GM10847 (cell line): Measurements from ENCODE around the gene UNC5A.

Source experiments
- POLR2A ChIP-seq: IDR thresholded peaks from 2 replicates; pipeline ENCODE4 v1.6.1; 2011; ENCODE audit not compliant: insufficient read length; ENCODE audit errors: extremely low read depth

The UNC5A gene

DNA sequence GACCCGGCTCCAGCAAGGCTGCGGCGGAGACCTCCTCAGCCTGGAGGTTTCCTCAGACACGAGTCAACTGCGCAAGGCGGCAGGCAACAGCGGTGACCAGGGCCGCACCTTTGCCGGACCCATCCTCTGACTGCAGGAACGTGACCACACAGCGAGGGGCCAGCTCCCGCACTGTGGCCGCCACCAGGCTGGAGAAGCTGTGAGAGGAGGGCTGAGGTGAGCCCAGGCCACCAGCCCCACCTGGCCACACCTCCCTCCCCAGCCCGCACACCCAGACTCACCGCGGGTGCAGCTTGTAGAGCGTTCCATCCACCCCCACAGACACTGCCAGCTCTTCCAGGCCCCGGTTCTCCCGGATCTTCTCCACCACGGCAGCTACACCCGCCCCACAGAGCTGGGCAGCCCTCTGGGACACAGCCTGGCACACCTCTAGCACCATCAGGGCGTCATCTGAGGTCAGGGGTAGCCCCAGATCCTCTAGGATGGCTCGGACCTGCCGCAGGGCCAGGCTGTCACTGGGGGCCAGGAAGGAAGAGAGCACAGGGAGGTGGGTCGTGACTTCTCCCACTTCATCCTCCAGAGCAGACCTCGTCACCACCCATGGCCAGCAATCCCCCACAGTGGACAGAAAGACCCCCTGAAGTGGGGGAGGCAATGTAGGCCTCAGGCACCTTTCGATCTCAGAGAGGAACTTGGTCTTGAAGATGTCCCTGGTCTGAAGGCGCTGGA lies 70.8 kb downstream of the UNC5A start:
- no peak for TF ChIP-seq POLR2A

DNA sequence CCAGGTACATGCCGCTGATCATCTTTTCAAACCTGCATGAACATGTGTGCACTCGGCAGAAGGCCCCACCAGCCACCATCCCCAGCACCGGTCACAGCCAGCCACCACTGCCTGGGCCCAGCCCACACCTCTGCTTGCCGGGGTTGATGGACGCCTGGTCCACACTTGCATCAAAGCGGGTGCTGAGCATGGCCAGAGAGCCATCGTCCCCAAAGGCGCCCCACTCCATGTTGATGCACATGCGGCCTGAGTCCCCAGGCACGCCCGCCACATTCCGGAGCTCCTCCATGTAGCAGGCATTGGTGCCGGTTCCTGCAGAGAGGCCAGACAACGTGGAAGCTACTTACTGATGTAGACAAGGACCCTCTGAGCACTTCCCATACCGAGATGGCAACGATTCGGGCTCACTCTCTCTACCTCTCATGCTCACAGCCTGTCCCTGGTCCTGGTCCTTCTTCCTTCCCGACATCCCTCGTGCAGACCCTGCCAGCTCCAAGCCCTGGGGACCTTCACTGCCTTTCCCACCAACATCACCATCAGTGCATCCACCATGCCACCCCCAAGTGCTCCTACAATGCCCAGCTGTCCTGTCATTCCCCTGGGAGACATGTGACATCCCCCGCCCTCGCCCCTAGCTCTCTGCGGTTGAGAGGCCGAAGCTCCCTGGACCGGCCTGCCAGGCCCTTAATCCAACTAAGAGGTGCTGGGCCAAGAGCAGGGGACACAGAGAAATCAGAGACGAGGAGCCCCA lies 71.6 kb downstream of the UNC5A start:
- TF ChIP-seq POLR2A, result no peak

DNA sequence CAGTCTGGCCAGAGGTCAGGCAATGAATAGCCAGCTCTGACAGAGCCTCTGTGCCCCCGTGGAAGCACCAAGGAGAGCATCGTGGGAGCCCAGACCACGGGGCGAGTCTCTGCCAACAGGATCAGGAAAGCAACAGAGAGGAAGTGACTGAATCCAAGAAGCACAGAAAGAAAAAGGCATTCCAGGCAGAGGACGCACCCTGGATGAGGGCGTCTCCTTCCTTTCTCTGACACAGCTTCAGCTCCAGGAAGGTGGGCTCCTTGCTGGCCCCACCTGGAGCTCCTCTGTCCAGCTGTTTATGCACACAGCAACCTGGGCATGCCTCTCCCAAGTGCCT lies 72.2 kb downstream of the UNC5A start:
- no peak for TF ChIP-seq POLR2A

GRCh38 chr5:176883700-176884570 lies 73.6 kb downstream of the UNC5A start:
- TF ChIP-seq POLR2A, result no peak

GRCh38 chr5:176884571-176884890 lies 74.2 kb downstream of the UNC5A start:
- no peak for TF ChIP-seq POLR2A

DNA sequence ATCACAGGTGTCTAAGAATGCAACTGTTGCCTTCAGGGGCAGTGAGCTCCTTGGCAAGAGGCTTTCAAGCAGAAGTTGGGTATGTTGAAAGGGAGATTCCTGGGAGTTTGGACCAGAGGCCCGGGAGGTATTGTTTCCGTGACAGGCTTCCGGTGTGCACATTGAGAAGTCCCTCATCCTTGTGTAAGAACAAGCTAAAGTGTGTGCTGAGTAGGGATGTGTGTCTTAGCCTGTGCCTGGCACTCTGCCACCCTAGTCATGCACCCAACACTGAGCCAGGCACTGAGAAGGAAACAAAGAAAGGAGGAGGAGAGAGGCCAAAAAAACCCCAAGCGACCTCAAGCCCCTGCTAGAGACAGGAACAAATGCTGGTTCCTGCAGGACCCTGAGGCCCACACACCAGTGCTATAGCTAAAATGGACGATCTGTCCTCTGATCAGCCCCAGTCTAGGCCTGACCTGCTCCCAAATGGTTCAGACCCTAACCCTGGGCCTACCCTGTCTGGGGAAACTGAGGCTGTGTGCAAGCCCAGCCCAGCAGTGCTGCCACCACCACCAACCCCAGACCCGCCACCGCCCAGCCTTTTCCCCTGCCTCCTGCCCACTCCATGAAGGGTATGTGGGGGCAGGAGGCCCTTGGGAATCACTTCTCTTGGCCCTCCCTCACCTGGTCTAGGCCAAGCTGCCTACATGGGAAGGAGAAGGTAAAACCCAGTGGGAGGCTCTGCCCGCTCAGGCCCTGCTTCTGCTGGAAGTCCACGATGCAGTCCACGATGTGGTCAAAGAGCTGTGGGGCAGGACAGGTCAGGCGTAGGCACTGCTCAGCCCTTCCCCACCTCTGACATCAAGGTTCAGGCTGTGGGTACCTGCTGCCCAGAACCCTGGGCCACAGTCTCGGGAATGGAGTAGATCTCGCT lies 76.2 kb downstream of the UNC5A start:
- no peak for TF ChIP-seq POLR2A

- no peak for TF ChIP-seq POLR2A
These were observed 77.0 kb downstream of the UNC5A start for GRCh38 chr5:176887252-176887849.

GRCh38 chr5:176888016-176888864 lies 77.9 kb downstream of the UNC5A start:
- no peak for TF ChIP-seq POLR2A

GRCh38 chr5:176888865-176889165 lies 78.5 kb downstream of the UNC5A start:
- no peak for TF ChIP-seq POLR2A

DNA sequence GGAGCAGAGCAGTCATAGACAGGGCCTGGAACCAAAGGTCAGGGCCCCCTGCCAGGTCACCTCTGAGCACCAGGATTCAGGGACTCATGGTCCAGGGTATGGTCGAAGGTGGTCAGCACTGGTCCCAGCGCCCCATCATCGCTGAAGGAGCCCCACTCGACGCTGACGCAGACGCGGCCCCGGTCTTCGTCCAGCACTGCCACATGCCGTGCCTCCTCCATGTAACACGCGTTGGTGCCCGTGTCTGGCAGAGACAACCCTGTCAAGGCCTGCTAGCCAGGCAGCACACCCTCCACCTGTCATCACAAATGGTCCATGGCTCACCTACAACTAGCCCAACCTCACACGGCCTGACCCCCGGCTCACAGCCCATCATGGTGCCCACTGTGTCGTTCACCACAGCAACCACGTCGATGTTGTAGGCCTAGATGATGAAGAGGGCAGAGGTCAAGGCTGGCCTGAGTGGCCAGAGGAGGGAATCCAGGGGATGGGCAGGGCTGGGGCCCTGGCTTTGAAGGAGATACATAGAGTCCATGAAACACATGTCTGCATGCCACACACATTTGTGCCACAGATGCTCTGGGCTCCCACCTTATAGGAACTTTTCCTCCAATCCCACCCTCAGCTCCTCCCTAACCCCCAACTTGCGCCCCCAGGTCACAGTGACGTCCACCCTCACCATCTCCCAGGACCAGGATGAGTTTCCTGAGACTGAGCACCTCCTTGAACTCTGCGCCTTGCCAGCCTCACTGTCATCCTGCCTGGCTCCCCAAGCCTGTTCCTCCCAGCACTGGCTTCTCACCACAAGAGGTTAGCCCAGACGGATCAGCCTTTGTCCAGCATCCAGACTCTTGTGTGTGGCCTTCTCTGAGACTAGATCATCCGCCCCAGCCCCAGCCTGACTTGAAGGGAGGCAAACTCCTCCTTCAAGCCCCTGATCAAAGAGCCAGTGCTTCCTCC lies 79.2 kb downstream of the UNC5A start:
- TF ChIP-seq POLR2A, result no peak

DNA sequence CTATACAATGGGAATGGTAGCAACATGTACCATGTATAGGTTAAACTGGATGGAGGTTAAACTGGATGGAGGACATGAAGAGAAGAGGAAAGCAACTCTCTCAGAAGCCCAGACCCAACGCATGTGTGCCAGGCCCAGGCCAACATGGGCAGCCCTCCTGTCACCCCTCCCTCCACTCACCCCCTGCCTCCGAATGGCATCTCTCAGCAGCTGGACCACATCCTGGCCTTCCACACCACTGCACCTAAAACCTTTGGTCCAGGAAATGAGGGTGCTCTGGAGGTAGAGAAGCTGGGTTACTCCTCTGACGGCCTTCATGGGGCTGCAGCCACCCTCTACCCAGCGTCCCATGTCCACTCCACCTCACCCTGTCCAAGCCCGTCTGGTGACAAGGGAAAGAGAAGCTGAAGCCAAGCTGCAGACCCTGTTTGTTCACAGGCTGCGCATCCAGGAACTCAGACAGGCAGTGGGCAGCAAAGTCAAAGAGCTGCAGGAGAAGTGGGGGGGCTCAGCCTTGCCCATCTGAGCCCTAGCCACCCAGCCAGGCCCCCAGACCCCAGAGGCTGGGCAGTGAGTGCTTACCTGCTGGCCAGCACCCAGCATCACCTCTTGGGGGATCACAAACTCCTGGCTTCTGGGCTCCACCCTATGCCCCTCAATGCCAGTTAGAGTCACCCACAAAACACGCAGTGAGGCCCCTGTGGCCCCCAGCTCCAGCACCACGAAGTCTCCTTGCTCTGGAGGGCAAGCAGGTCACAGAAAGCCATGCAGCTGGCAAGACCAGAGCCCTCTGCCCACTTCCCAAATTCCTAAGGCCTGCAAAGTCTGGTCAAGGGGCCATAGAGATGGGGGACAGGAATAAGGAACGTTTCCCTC lies 80.3 kb downstream of the UNC5A start:
- no peak for TF ChIP-seq POLR2A
